ENCODE data around the gene STX8. TPM values are rescaled to one million over a fixed set of nuclear protein-coding genes. Genes with fewer than 3 reads are reported as not detected.

The STX8 gene
- total and polyA plus RNA-seq, 8 donors: 26.9 to 37.4 (median 32.3) TPM

GRCh38 chr17:9553596-9553995 lies 22.0 kb downstream of the STX8 start:
- DNase-seq (no peak), FAIRE-seq (no peak), ATAC-seq (no peak)
- Histone ChIP-seq H3K36me3 (no peaks in the 10 kb centered on the region), H3K27me3 (no peaks in the 10 kb centered on the region), H3K9me3 (no peaks in the 10 kb centered on the region), H3K4me3 (no peak overlapping the region), H3K27ac (no peak overlapping the region), H3K4me1 (no peaks in the 10 kb centered on the region)
- no peak for TF ChIP-seq CTCF (IDR thresholded peaks at IDR 0.05)
- intact Hi-C loops (cut with DNase I): no loop called here
- WGBS, 2 donors: 85 to 90% methylated on average over 4 of the region's 4 CpGs

GRCh38 chr17:9553181-9553580 lies 22.4 kb downstream of the STX8 start:
- WGBS, 2 donors: 95% methylated on average over 2 of the region's 2 CpGs
- peak; percentile 13 for FAIRE-seq
- Histone ChIP-seq H3K9me3 (no peaks in the 10 kb centered on the region), H3K36me3 (no peaks in the 10 kb centered on the region), H3K27ac (no peak overlapping the region), H3K4me1 (no peaks in the 10 kb centered on the region), H3K4me3 (no peak overlapping the region), H3K27me3 (no peaks in the 10 kb centered on the region)
- intact Hi-C loops (cut with DNase I): no loop called here
- no peak for ATAC-seq
- no peak for DNase-seq
- no peak for TF ChIP-seq CTCF (IDR thresholded peaks at IDR 0.05)

GRCh38 chr17:9549215-9549614 lies 26.4 kb downstream of the STX8 start:
- Histone ChIP-seq H3K4me1 (no peaks in the 10 kb centered on the region), H3K27ac (no peak overlapping the region), H3K36me3 (no peaks in the 10 kb centered on the region), H3K27me3 (no peaks in the 10 kb centered on the region), H3K4me3 (no peak overlapping the region), H3K9me3 (no peaks in the 10 kb centered on the region)
- DNase-seq (no peak), ATAC-seq (no peak), FAIRE-seq (no peak)
- no peak for TF ChIP-seq CTCF (IDR thresholded peaks at IDR 0.05)
- WGBS, 2 donors: 93 to 98% methylated on average over 2 of the region's 2 CpGs
- intact Hi-C loops (cut with DNase I): no loop called here

GRCh38 chr17:9544221-9544620 lies 31.4 kb downstream of the STX8 start:
- H3K4me1 ChIP-seq: no peaks in the 10 kb centered on the region
- FAIRE-seq: no peak

GRCh38 chr17:9541718-9542117 lies 33.9 kb downstream of the STX8 start:
- no peaks in the 10 kb centered on the region for H3K36me3 ChIP-seq
- intact Hi-C loops (cut with DNase I): no loop called here
- H3K27me3 ChIP-seq: no peaks in the 10 kb centered on the region
- DNase-seq: no peak
- no peak overlapping the region for H3K27ac ChIP-seq
- FAIRE-seq: no peak
- 91 to 92% methylated on average over 4 of the region's 4 CpGs for WGBS, 2 donors
- TF ChIP-seq CTCF (IDR thresholded peaks at IDR 0.05): no peak
- no peaks in the 10 kb centered on the region for H3K4me1 ChIP-seq
- no peaks in the 10 kb centered on the region for H3K9me3 ChIP-seq
- ATAC-seq: no peak
- no peak overlapping the region for H3K4me3 ChIP-seq

More at GRCh38 chr17:9544221-9544620, 31.4 kb downstream of the STX8 start:
- ATAC-seq (no peak), DNase-seq (no peak)
- Histone ChIP-seq H3K9me3 (no peaks in the 10 kb centered on the region), H3K27me3 (no peaks in the 10 kb centered on the region), H3K27ac (no peak overlapping the region), H3K4me3 (no peak overlapping the region), H3K36me3 (no peaks in the 10 kb centered on the region)
- TF ChIP-seq CTCF (IDR thresholded peaks at IDR 0.05): no peak
- WGBS, 2 donors: 91 to 93% methylated on average over 7 of the region's 7 CpGs
- intact Hi-C loops (cut with DNase I): no loop called here
